PC-3 (cell line): ENCODE measurements around the gene LGR4. TPM values are rescaled to one million over a fixed set of nuclear protein-coding genes. Genes with fewer than 3 reads are reported as not detected.

Experiments used
- ATAC-seq: fragments of 200-7000 bp; cut with Tn5 transposase; 2 replicates; pipeline ENCODE4 v1.9.1; 2020; ENCODE audit warnings: mild to moderate bottlenecking, moderate library complexity
- BruUV-seq: library from RNA; stranded (reverse); fragments of 400-500 nt; replicated peaks from 2 replicates; lab custom pipeline; 2021; lab: Mats Ljungman, UMichigan
- CTCF ChIA-PET: fragments of 300-600 bp; sonication (Branson Sonifier 250); formaldehyde crosslinking; loops from one replicate; lab custom pipeline; 2022; ENCODE audit warnings: antibody characterized with exemption; lab: Charles Lee
- POLR2A ChIA-PET: fragments of 300-600 bp; sonication (Branson Sonifier 250); formaldehyde crosslinking; loops from one replicate; lab custom pipeline; 2022; ENCODE audit warnings: antibody characterized with exemption; ENCODE audit not compliant: unreplicated experiment; lab: Charles Lee
- DNase-seq: peaks from one replicate; pipeline ENCODE4 v3.0.0-alpha.2; 2015
- H2AFZ ChIP-seq: fragments of 300-600 bp; sonication (generic); 2 replicates; pipeline ENCODE4 v1.6.0; 2016; ENCODE audit warnings: antibody characterized with exemption, low read length
- H3F3A ChIP-seq: fragments of 300-600 bp; sonication (generic); one replicate; pipeline ENCODE4 v1.6.0; 2017; ENCODE audit warnings: antibody characterized with exemption, low read length, control low read depth, mild to moderate bottlenecking; ENCODE audit not compliant: unreplicated experiment
- H3K27ac ChIP-seq: fragments of 300-600 bp; sonication (generic); 2 replicates; pipeline ENCODE4 v1.5.1; 2016; ENCODE audit warnings: mild to moderate bottlenecking, low read length
- H3K27me3 ChIP-seq: fragments of 300-600 bp; sonication (generic); 2 replicates; pipeline ENCODE4 v1.6.1; 2016; ENCODE audit warnings: low read length, mixed read lengths
- H3K36me3 ChIP-seq: fragments of 300-600 bp; sonication (generic); 2 replicates; pipeline ENCODE4 v1.6.1; 2016; ENCODE audit warnings: low read depth, mixed run types, low read length, mixed read lengths
- H3K4me1 ChIP-seq: fragments of 300-600 bp; sonication (generic); 2 replicates; pipeline ENCODE4 v1.5.1; 2016; ENCODE audit warnings: low read length; ENCODE audit not compliant: insufficient read depth
- H3K4me2 ChIP-seq: fragments of 300-600 bp; sonication (generic); 2 replicates; pipeline ENCODE4 v1.6.0; 2016; ENCODE audit warnings: low read length
- H3K4me3 ChIP-seq: fragments of 300-600 bp; sonication (generic); 2 replicates; pipeline ENCODE4 v1.5.1; 2016; ENCODE audit warnings: mild to moderate bottlenecking, low read length, mixed read lengths
- H3K79me2 ChIP-seq: fragments of 300-600 bp; sonication (generic); 2 replicates; pipeline ENCODE4 v1.6.1; 2017; ENCODE audit warnings: low read length, mixed read lengths
- H3K9ac ChIP-seq: fragments of 300-600 bp; sonication (generic); 2 replicates; pipeline ENCODE4 v1.6.0; 2016; ENCODE audit warnings: mild to moderate bottlenecking, low read length
- H3K9me2 ChIP-seq: fragments of 300-600 bp; sonication (generic); replicated peaks from 2 replicates; pipeline ENCODE4 v1.6.1; 2016; ENCODE audit warnings: mixed run types, low read length, mixed read lengths
- H3K9me3 ChIP-seq: fragments of 300-600 bp; sonication (generic); 2 replicates; pipeline ENCODE4 v1.6.1; 2016; ENCODE audit warnings: low read length, mixed read lengths
- H4K20me1 ChIP-seq: fragments of 300-600 bp; sonication (generic); 2 replicates; pipeline ENCODE4 v1.6.1; 2016; ENCODE audit warnings: low read length, mixed read lengths
- EZH2 ChIP-seq: fragments of 300-600 bp; sonication (generic); IDR thresholded peaks from one replicate; pipeline ENCODE4 v1.6.1; 2017; ENCODE audit warnings: antibody characterized with exemption, mild to moderate bottlenecking, low read length; ENCODE audit not compliant: unreplicated experiment
- EZH2phosphoT487 ChIP-seq: fragments of 300-600 bp; sonication (generic); IDR thresholded peaks from 2 replicates; pipeline ENCODE4 v1.6.1; 2018; ENCODE audit warnings: mild to moderate bottlenecking, antibody characterized with exemption, low read length, borderline replicate concordance
- intact Hi-C: fragments of 100-400 bp; cut with micrococcal nuclease; formaldehyde crosslinking; loops from 2 replicates; pipeline ENCODE4 v1.9.0; 2023
- total RNA-seq: library from RNA; depleted of rRNA; stranded (reverse); fragments of >200 nt; gene quantifications from 2 replicates; pipeline ENCODE4 v1.2.3, GENCODE V29; 2014
- TF ChIP-seq, protein P1 (sequence below): fragments of 300-600 bp; sonication (generic); conservative IDR thresholded peaks from 2 replicates; pipeline ENCODE4 v1.5.1; 2017; ENCODE audit warnings: antibody characterized with exemption, low read depth, mild to moderate bottlenecking, low read length

Gene LGR4
- total RNA-seq, 1 experiment from 2014 or later: 13.5 TPM

DNA sequence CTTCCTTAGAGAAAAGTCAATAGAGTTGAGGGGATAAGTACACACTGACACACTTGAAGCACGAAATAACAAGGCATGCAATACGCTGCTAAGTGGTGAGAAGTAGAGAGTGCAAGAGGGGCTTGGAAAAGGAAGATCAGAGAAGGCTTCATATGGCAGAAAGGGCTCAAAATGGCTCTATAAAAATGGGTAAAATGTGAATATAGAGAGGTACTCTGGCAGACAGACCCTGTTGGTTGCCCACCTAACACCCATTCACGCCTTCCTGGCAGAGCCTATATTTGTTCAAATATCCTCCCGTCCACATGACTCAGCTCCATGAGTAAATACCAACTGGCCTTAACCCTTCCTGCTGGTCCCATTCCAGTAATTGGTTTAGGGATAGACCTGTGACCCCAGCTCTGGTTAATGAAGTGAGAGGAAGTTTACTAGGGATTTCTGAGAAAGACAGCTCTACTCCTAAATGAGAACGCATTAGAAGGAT is 70.7 kb downstream of the LGR4 start:
- peak; percentile 73 for DNase-seq
- no peaks in the 10 kb centered on the region for H3K9me3 ChIP-seq
- H2AFZ ChIP-seq: peak overlapping the region; percentile 33; the same call in 1 of the 2 replicates
- no peaks in the 10 kb centered on the region for H3K36me3 ChIP-seq
- H3K9me2 ChIP-seq: no peaks in the 10 kb centered on the region
- BruUV-seq: no TSS peak
- H3F3A ChIP-seq: peaks cover 6% of the 10 kb centered on the region
- intact Hi-C loops: loop anchor here (2.0 to 5.0 kb wide), 2 partner anchors 15 to 195 kb away; no protein-coding TSS in a partner anchor
- no peaks in the 10 kb centered on the region for H3K27me3 ChIP-seq
- ChIA-PET CTCF (no interaction called here), POLR2A (interaction anchor here (0.6 to 0.7 kb wide), 3 partner anchors 21 to 200 kb away, joined by 3 to 6 read pairs (median 3); no protein-coding TSS in a partner anchor)
- no peaks in the 10 kb centered on the region for H3K79me2 ChIP-seq
- H3K4me1 ChIP-seq: peaks cover 36% of the 10 kb centered on the region
- ATAC-seq: peak; percentile 89
- H4K20me1 ChIP-seq: no peaks in the 10 kb centered on the region
- H3K4me3 ChIP-seq: peak overlapping the region; percentile 33; the same call in 1 of the 2 replicates
- peak overlapping the region; percentile 76 for H3K4me2 ChIP-seq
- no peak for TF ChIP-seq EZH2
- TF ChIP-seq, protein P1, sequence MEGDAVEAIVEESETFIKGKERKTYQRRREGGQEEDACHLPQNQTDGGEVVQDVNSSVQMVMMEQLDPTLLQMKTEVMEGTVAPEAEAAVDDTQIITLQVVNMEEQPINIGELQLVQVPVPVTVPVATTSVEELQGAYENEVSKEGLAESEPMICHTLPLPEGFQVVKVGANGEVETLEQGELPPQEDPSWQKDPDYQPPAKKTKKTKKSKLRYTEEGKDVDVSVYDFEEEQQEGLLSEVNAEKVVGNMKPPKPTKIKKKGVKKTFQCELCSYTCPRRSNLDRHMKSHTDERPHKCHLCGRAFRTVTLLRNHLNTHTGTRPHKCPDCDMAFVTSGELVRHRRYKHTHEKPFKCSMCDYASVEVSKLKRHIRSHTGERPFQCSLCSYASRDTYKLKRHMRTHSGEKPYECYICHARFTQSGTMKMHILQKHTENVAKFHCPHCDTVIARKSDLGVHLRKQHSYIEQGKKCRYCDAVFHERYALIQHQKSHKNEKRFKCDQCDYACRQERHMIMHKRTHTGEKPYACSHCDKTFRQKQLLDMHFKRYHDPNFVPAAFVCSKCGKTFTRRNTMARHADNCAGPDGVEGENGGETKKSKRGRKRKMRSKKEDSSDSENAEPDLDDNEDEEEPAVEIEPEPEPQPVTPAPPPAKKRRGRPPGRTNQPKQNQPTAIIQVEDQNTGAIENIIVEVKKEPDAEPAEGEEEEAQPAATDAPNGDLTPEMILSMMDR: no peak
- TF ChIP-seq EZH2phosphoT487: no peak
- H3K9ac ChIP-seq: peak overlapping the region; percentile 61
- peak overlapping the region; percentile 94 for H3K27ac ChIP-seq

DNA sequence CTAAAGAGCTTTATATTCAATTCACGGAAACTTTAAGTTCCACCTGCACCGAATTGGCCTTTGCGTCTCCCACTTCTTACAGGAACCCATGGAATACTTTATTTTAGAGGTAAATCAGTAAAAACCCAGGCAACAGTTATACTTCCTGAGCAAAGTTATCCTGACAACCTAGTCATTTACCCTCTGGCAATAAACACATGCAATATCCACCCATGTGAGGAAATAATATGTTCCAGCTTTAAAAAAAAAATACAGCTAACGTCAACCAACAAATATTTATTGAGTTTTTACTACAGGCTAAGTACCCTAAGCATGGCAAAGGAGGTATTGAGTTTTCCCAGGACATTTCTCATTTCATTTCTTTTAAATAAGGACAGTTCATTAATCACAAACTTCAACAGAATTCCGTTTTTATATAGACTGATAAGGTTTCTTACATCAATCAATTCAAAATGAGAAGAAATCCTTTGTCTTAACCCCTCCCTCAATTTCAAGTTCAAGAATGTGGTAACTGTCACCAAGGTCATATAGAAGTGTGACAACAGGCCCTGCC is 71.2 kb downstream of the LGR4 start:
- Histone ChIP-seq H3K36me3 (no peaks in the 10 kb centered on the region), H3K4me1 (peaks cover 42% of the 10 kb centered on the region), H3K27ac (peak overlapping the region; percentile 94), H3K79me2 (no peaks in the 10 kb centered on the region), H2AFZ (peak overlapping the region; percentile 33; the same call in 1 of the 2 replicates), H4K20me1 (no peaks in the 10 kb centered on the region), H3K4me2 (peak overlapping the region; percentile 76), H3K9ac (peak overlapping the region; percentile 61), H3K9me3 (no peaks in the 10 kb centered on the region), H3K27me3 (no peaks in the 10 kb centered on the region), H3F3A (peaks cover 6% of the 10 kb centered on the region), H3K4me3 (peak overlapping the region; percentile 33; the same call in 1 of the 2 replicates), H3K9me2 (no peaks in the 10 kb centered on the region)
- ChIA-PET POLR2A (interaction anchor here (0.6 to 0.7 kb wide), 3 partner anchors 22 to 199 kb away, joined by 3 to 6 read pairs (median 3); no protein-coding TSS in a partner anchor), CTCF (interaction anchor here (1.0 kb wide), 1 partner anchor 63 kb away, joined by 3 read pairs; no protein-coding TSS in a partner anchor)
- DNase-seq (peak; percentile 66), ATAC-seq (peak; percentile 41)
- no TSS peak for BruUV-seq
- TF ChIP-seq EZH2phosphoT487: no peak
- TF ChIP-seq, protein P1: no peak
- TF ChIP-seq EZH2: no peak
- intact Hi-C loops: loop anchor here (2.0 to 5.0 kb wide), 2 partner anchors 15 to 194 kb away; no protein-coding TSS in a partner anchor

DNA sequence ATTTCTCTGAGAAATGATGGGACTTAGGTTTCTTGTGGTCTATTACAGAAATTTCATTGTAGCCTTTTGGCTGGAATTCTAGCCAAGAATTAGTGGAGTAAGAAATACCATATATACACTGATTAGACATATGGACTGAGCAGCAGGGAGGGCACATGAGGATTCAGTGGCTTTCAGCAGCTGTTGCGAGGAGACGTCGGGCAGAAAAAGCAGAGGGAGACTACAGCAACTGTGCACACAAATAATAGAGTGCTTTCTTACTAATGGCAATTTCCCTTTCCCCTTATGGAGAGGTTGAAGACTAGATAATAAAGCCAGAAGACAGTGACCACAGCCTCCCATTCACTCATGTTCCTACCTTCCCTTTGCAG is 74.2 kb downstream of the LGR4 start:
- intact Hi-C loops: no loop called here
- ATAC-seq: no peak
- ChIA-PET POLR2A (no interaction called here), CTCF (no interaction called here)
- no peak for TF ChIP-seq EZH2
- TF ChIP-seq, protein P1: no peak
- TF ChIP-seq EZH2phosphoT487: no peak
- H3K9ac ChIP-seq: no peak overlapping the region
- peaks cover 6% of the 10 kb centered on the region for H3F3A ChIP-seq
- H3K36me3 ChIP-seq: no peaks in the 10 kb centered on the region
- no peak overlapping the region for H3K4me2 ChIP-seq
- BruUV-seq: no TSS peak
- no peak for DNase-seq
- H4K20me1 ChIP-seq: no peaks in the 10 kb centered on the region
- H2AFZ ChIP-seq: no peak overlapping the region
- H3K27me3 ChIP-seq: no peaks in the 10 kb centered on the region
- no peaks in the 10 kb centered on the region for H3K9me3 ChIP-seq
- peaks cover 4% of the 10 kb centered on the region; the same call in 1 of the 2 replicates for H3K79me2 ChIP-seq
- peaks cover 62% of the 10 kb centered on the region for H3K4me1 ChIP-seq
- H3K27ac ChIP-seq: no peak overlapping the region
- H3K9me2 ChIP-seq: no peaks in the 10 kb centered on the region
- H3K4me3 ChIP-seq: no peak overlapping the region
